Testis (tissue), 2 donors: ENCODE results near the gene OSBPL9.

ENCODE experiments used
- POLR2A ChIP-seq: fragments of 450-650 bp; IDR thresholded peaks from one replicate; pipeline ENCODE4 v1.6.1; 2017; ENCODE audit warnings: antibody characterized with exemption, mild to moderate bottlenecking, moderate library complexity
- TF ChIP-seq, protein P1 (sequence below), 3 experiments: fragments of 450-650 bp in 2 of 3; fragments of 200-600 bp in 1 of 3; sonication (generic) in 1 of 3; IDR thresholded peaks; one replicate each; pipeline ENCODE4 v1.5.1; 2016 to 2019; ENCODE audit warnings: antibody characterized with exemption in 3 of 3, mild to moderate bottlenecking in 2 of 3, moderate library complexity in 1 of 3

- TF ChIP-seq, protein P1, sequence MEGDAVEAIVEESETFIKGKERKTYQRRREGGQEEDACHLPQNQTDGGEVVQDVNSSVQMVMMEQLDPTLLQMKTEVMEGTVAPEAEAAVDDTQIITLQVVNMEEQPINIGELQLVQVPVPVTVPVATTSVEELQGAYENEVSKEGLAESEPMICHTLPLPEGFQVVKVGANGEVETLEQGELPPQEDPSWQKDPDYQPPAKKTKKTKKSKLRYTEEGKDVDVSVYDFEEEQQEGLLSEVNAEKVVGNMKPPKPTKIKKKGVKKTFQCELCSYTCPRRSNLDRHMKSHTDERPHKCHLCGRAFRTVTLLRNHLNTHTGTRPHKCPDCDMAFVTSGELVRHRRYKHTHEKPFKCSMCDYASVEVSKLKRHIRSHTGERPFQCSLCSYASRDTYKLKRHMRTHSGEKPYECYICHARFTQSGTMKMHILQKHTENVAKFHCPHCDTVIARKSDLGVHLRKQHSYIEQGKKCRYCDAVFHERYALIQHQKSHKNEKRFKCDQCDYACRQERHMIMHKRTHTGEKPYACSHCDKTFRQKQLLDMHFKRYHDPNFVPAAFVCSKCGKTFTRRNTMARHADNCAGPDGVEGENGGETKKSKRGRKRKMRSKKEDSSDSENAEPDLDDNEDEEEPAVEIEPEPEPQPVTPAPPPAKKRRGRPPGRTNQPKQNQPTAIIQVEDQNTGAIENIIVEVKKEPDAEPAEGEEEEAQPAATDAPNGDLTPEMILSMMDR (IDR thresholded peaks at IDR 0.05), result no peak
- TF ChIP-seq POLR2A, result no peak
Observed at GRCh38 chr1:51734896-51735745, 118.2 kb downstream of the OSBPL9 start.
